Measurements from ENCODE around the gene ALKBH6. TPM values are rescaled to one million over a fixed set of nuclear protein-coding genes. Genes with fewer than 3 reads are reported as not detected.

The ALKBH6 gene
- total and polyA plus RNA-seq, 8 donors: 8.8 to 187 (median 19.7) TPM

DNA sequence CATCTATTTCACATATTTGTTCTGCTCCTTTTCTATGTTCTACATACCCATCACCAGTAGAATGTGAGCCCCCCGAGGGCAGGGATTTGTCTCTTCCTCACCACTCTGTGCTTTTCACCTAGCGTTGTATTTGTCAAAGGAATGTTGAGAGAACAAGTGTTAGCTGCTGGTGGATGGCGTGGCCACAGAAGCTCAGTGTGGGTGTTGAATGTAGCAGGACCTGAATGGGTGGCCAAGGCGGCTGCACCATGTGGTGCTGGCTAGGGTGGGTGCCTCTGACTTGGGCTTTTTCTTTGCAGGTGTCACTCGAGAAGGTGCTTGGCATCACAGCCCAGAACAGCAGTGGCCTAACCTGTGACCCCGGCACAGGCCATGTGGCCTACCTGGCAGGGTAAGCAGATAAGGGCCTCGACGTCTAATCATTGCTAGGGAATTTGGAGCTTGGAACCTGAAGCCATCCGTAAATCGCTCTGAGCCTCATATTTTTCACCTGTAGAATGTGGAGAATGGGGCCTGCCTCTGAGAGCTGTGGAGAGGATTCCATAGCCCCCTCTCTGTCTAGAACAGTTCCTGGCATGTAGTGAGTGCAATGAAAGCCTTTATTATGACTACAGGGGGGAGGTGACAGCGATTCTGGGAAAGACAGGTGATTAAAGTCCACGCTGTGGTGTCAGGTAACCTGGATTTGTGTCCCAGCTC lies 44.6 kb upstream of the ALKBH6 start:
- peaks cover 10 to 17% (median 13%) of the 10 kb centered on the region in 4 donors for H3K4me1 ChIP-seq
- H3K27me3 ChIP-seq: no peaks in the 10 kb centered on the region
- no peak overlapping the region for H3K27ac ChIP-seq
- DNase-seq: no peak
- H3K9me3 ChIP-seq: no peaks in the 10 kb centered on the region
- TF ChIP-seq POLR2A (IDR thresholded peaks at IDR 0.05) (no peak), EP300 (IDR thresholded peaks at IDR 0.05) (no peak), POLR2AphosphoS5 (IDR thresholded peaks at IDR 0.05) (no peak)
- TF ChIP-seq, protein P1, sequence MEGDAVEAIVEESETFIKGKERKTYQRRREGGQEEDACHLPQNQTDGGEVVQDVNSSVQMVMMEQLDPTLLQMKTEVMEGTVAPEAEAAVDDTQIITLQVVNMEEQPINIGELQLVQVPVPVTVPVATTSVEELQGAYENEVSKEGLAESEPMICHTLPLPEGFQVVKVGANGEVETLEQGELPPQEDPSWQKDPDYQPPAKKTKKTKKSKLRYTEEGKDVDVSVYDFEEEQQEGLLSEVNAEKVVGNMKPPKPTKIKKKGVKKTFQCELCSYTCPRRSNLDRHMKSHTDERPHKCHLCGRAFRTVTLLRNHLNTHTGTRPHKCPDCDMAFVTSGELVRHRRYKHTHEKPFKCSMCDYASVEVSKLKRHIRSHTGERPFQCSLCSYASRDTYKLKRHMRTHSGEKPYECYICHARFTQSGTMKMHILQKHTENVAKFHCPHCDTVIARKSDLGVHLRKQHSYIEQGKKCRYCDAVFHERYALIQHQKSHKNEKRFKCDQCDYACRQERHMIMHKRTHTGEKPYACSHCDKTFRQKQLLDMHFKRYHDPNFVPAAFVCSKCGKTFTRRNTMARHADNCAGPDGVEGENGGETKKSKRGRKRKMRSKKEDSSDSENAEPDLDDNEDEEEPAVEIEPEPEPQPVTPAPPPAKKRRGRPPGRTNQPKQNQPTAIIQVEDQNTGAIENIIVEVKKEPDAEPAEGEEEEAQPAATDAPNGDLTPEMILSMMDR (IDR thresholded peaks at IDR 0.05): no peak
- WGBS, 5 donors: 72 to 82% (median 75%) methylated on average over 12 of the region's 12 CpGs
- intact Hi-C loops (cut with DNase I; ENCODE audit: low total_unique reads): no loop called here
- H3K36me3 ChIP-seq: peaks cover 0 to 7% (median 0%) of the 10 kb centered on the region in 4 donors
- H3K4me3 ChIP-seq: no peak overlapping the region

DNA sequence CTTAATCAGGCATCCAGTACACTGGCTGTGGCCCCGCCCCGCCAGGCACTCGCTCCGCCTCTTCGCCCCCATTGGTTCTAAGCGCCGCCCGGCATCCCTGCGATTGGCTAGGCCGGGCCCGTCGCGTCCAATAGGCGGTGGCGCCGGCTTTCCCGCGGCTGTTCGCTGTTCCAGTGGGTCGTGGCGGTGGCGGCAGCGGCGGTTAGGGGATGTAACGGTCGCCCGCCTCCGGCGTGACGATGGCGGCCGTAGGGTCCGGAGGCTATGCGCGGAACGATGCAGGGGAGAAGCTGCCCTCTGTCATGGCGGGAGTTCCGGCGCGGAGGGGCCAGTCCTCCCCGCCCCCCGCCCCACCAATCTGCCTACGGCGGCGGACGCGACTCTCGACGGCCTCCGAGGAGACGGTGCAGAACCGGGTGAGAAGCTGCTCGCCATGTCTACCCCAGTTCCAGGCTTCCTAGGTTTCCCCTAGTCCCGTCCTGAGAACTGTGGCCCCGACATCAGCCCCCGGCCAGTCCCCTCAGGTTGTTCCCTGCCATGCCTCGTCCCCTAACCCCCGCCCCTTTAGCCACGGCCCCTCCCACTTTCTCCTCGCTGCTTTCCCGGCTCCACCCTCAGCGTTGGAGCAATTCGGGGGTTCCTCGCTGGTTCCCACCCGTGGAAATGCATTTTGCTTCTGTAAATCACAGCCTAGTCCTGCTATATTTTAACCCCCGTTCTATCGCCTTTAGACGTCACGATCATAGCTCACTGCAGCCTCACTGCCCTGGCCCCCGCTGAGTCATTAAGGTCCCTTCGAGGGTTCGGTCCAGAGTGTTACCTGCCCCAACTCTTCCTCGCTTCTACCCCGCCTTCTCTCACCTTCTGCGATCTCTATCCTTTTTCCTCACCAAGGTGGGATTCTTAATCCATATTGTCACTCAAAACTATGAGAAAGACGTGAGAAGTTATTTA lies 41.0 kb upstream of the ALKBH6 start, which contains the start of gene WDR62:
Gene WDR62 (plus strand): TSS at position 165 of the 954 bp plus-strand sequence. CDS start 75 bp downstream, at position 240.
- H3K4me1 ChIP-seq: peaks cover 11 to 27% (median 24%) of the 10 kb centered on the region in 4 donors
- no peaks in the 10 kb centered on the region for H3K27me3 ChIP-seq
- H3K4me3 ChIP-seq: peak within 1 kb of the TSS; percentile 67 to 84 (median 78)
- H3K9me3 ChIP-seq: no peaks in the 10 kb centered on the region
- peak within 1 kb of the TSS; percentile 92 to 98 (median 96) for H3K27ac ChIP-seq
- DNase-seq: peak; percentile 94 to 97
- intact Hi-C loops (cut with DNase I; ENCODE audit: low total_unique reads): no loop called here
- WGBS, 5 donors: 0 to 2% (median 1%) methylated on average over 23 to 76 of the region's 76 CpGs
- TF ChIP-seq, protein P1 (IDR thresholded peaks at IDR 0.05): no peak
- TF ChIP-seq POLR2AphosphoS5 (IDR thresholded peaks at IDR 0.05) (no peak), EP300 (IDR thresholded peaks at IDR 0.05) (no peak), POLR2A (IDR thresholded peaks at IDR 0.05) (no peak)
- H3K36me3 ChIP-seq: peaks cover 0 to 2% (median 0%) of the 10 kb centered on the region in 4 donors

DNA sequence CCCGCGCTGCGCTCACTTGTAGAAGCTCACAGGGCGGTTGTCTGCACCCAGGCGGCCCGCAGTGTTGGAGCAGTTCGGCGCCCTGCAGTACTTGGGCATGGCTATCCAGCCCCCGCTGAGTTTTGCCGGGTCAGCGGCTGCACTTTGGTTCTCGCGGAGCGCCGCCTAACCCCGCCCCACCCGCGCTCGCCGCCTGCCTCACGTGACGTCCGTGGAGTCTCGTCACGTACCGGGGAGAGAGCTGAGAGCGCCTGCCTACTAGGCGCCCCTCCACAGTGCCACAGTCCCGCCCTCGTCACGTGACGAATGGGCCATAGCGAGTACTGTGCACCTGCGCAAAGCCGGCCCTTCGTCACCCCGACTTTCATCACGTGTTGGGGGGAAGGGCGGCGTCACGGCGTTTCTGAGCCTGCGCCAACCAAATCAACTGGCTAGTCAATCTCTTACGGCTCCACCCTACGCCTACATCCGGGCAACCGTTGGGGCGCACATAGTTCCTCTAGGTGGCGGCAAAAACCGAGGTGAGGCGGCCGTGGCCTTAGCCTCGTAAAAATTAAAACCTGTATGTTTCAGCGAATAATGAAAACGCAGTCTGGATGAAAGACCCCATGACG lies 40.2 kb upstream of the ALKBH6 start, which contains the start of gene THAP8:
Gene THAP8 (minus strand): TSS at position 167 of the 614 bp plus-strand sequence. CDS start 68 bp downstream, at position 99.
- 0 to 1% (median 0%) methylated on average over 36 to 56 of the region's 56 CpGs for WGBS, 5 donors
- no peaks in the 10 kb centered on the region for H3K27me3 ChIP-seq
- no peak for TF ChIP-seq EP300 (IDR thresholded peaks at IDR 0.05)
- peak; percentile 78 to 99 (median 96) for TF ChIP-seq POLR2AphosphoS5 (IDR thresholded peaks at IDR 0.05)
- TF ChIP-seq, protein P1 (IDR thresholded peaks at IDR 0.05): peak in 4 of 7 experiments; percentile 37 to 59 (median 51)
- TF ChIP-seq POLR2A (IDR thresholded peaks at IDR 0.05): peak in 1 of 4 donors; percentile 11
- peak; percentile 100 for DNase-seq
- H3K4me3 ChIP-seq: peak within 1 kb of the TSS; percentile 67 to 84 (median 78)
- intact Hi-C loops (cut with DNase I; ENCODE audit: low total_unique reads): no loop called here
- peaks cover 11 to 27% (median 24%) of the 10 kb centered on the region in 4 donors for H3K4me1 ChIP-seq
- no peaks in the 10 kb centered on the region for H3K36me3 ChIP-seq
- peak within 1 kb of the TSS; percentile 92 to 98 (median 96) for H3K27ac ChIP-seq
- H3K9me3 ChIP-seq: no peaks in the 10 kb centered on the region
